Nucleus accumbens (tissue), 56 donors: Measurements from ENCODE around the gene ATP6V0E1.
"Not testable (repeated sequence)": the region's sequence is repeated elsewhere in the genome, so short reads cannot be mapped to it uniquely, and the experiment has no call there.

Source experiments
- DNase-seq, 56 donors: peaks; one replicate each; lab custom pipeline; 2025; lab: John Stamatoyannopoulos, UW

The ATP6V0E1 gene

DNA sequence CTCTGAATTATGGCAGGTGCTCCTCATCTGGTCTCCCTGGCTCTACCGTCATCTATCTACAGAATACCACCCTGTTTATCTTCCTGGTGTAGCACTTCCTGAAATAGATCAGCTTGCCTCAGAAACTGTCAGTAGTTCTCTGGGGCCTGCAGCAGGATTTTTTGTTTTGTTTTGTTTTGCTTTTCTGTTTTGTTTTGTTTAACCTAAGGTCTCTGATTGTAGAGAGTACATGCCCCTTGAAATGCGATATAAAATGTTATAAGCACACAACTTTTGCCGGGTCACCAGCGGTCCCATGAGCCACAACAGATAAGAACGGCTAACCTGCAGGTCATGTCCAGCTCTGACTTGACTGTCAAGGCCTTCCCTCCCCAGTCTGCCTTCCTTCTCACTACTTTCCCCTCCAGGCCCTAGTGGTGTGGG is 45.9 kb downstream of the ATP6V0E1 start:
- no peak for DNase-seq

DNA sequence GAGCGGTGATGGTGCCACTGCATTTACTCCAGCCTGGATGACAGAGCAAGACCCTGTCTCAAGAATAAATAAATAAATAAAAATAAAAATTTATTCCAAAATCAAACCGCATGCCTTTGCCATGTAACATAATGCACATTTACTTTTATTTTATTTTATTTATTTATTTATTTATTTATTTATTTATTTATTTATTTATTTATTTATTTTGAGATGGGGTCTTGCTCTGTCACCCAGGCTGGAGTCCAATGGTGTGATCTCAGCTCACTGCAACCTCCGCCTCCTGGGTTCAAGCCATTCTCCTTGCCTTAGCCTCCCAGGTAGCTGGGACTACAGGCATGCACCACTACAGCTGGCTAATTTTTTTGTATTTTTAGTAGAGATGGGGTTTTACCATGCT is 48.5 kb downstream of the ATP6V0E1 start:
- not testable (repeated sequence) for DNase-seq

DNA sequence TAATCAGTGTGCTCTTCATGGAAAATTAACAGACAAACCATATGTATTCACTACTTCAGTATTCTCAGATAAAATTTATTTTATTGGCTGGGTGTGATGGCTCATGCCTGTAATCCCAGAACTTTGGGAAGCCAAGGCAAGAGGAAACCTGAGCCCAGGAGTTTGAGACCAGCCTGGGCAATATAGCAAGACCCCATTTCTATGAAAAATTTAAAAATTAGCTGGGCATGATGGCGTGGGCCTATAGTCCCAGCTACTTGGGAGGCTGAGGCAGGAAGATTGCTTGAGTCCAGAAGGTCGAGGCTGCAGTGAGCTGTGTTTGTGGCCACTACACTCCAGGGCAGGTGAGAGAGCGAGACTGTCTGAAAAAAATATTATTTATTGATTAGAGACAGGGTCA is 49.2 kb downstream of the ATP6V0E1 start:
- no peak for DNase-seq

DNA sequence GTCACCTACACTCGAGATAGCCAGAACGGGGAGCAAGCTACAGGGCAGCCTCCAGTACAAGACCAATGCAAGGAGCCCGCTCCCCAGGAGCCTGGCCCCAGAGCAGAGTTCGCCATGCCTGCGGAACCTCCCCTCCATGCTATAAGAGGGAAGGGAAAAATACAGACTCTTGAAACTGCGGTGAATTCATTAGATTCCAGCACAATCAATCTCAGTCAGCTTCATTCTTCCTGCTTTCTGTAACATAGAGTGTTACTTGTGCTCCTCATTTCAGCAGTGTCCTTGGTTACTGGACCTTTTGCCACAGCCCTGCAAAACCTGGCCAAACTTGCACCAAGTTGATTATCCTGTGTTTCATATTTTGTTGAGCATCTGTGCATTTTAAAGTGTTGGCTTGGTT is 50.4 kb downstream of the ATP6V0E1 start:
- no peak for DNase-seq

DNA sequence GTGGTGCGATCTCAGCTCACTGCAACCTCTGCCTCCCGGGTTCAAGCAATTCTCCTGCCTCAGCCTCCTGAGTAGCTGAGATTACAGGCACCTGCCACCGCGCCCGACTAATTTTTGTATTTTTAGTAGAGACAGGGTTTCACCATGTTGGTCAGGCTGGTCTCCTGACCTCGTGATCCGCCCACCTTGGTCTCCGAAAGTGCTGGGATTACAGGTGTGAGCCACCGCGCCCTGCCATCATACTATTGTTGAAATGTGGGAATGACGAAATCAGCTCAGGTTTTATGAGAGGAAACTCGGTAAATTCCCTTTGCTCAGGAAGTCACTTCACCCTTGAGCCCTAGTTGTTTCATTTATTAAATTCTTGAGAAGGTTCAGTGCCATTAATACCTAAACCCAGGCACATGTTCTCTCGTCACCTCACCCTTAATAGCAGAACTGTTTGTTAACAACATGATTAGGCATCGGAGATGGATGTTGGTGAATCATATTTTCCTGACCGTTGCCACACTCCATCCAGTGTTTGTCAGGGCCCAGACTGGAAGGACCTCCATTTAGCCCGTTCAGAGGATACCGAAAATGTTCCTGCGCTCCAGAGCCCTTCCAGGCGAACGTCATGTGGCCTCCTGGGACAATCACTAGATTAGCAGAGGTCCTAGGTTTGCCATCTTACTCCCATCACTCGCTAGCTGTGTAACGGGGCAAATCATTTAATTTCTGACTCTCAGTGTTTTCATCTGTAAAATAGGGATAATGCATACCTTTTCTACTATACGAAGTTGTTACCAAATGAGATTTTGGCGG is 52.5 kb downstream of the ATP6V0E1 start:
- DNase-seq = no peak

DNA sequence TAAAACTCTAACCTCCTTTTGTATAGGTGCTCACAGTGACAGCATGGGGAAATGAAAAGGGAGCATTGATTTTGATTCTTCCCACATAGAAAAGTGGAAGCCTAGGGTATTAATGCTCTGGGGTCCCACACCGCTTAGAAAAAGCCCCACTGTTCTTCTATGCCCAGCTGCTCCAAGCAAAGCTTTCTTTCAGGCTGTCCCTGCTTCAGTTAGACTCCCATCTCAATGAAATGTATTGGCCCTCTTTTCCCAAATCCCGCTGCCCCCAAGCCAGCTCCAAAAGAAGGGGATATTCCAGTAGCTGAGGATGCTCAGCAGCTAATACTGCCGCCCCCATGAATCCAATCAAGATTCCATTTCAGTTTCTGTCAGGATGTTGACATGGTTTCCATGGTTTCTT is 55.6 kb downstream of the ATP6V0E1 start:
- peak in 3 of 56 donors; percentile 1 to 20 (median 14) for DNase-seq

DNA sequence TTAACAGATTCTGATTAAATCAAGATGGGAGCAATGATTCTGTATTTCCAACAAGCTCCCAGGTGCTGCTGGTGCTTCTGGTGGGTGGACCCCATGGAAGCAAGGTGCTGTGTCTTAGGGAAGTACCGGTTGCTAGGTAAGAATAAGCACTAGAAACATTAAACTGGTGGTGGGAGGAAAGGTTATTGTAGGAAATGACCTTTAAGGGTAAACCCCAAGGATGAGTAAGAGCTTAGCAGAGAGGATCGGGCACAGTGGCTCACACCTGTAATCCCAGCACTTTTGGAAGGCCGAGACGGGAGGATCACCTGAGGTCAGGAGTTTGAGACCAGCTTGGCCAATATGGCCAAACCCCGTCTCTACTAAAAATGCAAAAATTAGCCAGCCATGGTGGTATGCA is 56.4 kb downstream of the ATP6V0E1 start:
- DNase-seq = no peak

DNA sequence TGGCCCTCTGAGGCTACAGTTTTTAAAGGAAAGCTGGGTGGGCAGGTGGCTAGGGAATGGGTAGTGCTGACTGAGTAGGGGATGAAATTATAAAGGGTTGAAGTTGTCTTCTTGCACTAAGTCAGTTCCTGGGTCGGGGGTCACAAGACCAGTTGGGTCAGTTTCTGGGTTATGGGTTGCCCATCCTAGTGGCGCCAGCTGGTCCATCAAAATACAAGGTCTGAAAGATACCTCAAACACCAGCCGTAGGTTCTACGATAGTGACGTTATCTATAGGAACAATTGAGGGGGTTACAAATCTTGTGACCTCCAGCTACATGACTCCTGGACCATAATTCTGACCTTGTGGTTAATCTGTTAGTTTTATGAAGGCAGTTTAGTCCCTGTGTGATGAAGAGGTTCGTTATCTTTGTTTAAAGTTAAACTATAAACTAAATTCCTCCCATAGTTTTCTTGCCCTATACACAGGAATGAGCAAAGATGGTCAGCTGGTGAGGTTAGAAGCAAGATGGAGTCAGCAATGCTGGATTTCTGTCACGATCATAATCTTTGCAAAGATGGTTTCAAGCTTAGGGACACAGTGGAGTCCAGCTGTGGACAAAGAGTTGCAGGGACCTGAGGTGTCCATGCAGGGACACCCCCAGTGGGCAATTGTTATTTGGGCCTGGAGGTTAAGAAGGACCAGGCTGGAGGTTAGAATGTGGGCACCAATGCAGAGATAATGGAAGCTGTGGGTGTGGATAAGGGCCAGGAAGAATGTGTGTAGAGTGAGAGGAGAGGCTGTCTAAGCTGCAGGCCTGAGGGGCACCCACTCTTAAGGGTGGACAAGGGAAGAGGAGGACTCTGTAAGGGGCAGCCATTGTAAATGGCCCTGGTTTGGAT is 58.6 kb downstream of the ATP6V0E1 start:
- no peak for DNase-seq

DNA sequence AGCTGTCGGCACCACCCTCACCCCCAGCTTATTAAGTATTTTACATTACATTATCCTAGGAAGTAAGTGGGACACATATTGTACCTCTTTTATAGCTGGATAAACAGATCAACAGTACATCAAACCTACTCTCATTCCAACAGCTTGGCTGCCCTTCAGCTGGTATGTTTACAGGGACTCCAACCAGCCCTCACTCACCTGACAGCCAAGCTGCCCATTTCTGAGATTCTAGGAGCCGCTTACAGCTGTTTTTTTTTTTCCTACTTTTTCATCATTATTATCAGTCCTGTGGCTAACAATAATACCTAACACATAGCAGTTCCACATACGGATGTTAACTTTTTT is 59.2 kb downstream of the ATP6V0E1 start:
- no peak for DNase-seq

DNA sequence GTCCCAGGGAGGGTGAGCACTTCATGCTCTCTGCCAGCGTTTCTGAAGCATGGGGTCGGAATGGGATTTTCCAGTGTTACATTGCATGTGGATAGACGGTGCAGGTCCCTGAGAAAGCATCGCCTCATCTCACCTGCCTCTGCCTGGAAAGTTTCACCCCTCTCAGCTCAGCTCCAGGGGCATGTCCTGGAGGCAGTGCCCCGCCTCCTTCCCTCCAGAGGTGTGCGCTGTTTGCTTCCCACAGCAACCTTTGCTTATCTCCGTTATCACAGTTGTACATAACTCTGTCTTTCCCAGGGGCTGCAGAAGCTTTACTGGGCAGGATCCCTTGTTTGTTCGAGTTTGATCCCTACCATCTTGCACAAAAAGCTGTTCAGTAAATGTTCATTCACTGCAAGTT is 61.9 kb downstream of the ATP6V0E1 start:
- DNase-seq = no peak

DNA sequence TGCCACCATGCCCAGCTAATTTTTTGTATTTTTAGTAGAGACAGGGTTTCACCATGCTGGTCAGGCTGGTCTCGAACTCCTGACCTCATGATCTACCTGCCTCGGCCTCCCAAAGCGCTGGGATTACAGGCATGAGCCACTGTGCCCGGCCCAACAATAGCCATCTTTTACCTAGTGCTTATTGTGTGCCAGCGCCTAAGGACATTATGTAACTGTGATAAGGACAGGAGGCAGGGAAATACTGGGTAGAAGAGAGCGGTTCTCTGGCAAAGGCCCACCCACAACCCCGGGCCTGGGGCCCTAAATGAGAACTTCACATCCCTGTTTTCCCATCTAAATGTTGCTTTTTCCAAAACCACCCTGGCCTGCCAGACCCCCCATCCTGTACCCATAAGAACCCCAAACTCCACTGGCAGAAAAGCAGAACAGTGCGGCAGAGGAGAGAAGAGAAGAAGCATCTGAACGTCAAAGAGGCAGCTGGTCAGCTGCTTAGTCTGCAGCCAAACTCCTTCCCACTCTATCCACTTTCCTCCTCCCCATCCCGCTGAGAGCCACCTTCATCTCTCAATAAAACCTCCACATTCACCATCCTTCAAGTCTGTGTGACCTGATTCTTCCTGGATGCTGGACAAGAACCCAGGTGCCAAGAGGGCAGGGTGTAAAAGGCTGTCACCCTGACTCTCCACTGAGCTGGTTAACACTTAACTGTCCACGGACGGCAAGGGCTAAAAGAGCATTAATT is 63.7 kb downstream of the ATP6V0E1 start:
- not testable (repeated sequence) for DNase-seq

DNA sequence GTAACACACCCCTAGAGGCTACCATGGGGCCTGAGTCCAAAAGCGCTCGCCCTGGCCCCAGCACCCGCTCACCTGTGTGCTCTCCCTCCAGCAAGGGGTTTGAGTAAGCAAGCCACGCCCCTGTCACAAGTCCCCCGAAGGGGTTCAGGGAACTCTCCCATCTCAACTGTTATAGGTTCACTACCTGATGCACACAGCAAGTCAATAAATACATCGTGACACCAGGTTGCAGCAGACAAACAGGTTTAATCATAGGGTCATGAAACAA is 64.2 kb downstream of the ATP6V0E1 start:
- no peak for DNase-seq

DNA sequence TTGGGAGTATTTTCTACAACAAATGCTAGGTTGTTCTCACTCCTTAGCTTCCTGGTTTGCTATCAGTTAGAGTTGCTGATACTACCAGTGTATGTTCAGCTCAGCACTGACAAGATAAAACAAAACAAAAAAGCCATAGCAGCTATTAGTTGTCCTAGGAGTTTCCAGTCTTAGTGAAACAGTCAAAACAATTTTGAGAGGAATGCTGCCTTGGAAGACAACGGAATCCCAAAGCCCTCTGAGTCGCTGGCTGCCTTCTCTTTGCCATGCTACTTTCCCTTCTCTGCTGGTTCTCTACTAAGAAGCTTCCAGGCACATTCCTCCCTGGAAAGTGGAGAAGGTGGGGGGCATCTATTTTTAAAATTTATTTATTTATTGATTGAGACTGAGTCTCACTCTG is 67.2 kb downstream of the ATP6V0E1 start:
- no peak for DNase-seq

DNA sequence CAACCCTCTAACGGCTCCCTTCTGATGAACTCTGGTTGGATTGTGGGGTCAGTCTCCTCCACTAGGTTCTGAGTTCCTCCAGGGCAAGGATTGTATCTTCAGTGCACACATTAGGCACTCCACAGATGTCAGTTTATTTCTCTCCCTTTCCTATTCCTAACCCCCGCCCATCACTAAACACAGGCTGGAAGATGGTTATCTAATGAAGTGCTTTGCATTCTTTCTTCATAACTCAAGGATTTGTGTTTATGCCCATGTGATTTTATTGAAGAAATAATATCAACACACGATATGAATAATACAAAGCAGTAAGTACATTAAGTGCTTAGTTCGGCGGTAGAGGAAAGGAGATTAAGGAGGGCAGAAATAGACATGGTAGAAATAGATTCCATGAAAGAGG is 68.2 kb downstream of the ATP6V0E1 start:
- DNase-seq = no peak

DNA sequence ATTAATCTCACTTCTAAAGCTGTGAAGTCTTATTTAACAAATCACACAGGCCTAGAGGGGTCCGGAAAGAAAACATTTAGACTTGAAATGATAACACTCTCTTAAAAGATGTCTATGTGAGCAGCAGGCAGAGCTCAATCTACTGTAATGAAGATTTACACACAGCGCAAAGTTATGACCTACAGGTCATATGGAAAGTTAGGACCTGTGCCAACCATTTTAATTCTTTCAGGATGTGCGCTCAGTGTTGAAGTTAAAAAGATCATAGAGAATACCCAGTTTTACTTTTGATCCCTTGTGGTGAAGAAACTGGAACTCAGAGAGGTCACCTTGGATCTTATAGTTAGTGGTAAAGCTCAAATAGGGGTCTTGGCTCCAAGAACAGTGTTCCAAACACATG is 69.5 kb downstream of the ATP6V0E1 start:
- DNase-seq = no peak

DNA sequence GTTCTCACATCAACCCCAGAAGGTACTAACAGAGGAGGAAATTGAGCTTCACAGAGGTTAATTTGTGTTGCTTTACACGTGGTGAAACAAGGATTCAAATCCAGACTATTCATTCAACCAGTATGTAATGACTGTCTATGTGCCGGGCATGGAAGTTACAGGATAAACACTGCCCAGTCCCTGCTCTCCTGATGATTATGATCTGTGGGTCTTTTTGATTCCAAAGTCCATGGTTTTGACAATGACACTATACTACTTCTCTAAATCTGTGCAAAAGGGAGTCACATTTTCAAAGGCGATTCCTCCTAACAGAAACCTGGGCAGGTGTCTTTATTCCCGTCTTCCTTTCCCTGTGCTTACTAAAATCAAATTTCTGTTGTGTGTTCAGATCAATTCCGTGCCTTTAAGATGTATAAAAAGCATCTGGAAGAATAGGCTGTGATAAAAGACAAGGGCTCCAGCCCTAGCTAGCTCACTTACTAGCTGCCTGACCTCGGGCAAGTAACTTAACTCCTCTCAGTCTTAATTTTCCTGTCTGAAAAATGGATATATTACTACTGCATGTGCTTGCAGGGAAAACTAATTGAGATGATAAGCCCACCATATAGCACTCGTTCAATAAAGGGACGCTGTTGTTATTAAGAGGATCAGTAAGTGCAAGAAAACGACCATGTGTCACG is 71.6 kb downstream of the ATP6V0E1 start:
- DNase-seq = no peak

DNA sequence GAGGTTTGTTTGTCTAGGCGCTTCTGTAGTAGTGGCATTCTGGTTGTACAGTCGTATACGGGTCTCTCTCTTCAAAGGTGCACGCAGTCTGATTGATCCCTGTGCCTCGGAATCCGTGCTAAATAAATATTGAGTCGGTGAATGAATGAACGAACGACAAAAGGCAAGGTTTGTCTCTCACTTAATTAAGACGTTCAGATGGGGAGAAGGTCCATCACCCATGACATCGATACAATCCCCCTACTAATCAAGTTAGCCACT is 72.1 kb downstream of the ATP6V0E1 start:
- DNase-seq = peak in 1 of 56 donors; percentile 29

DNA sequence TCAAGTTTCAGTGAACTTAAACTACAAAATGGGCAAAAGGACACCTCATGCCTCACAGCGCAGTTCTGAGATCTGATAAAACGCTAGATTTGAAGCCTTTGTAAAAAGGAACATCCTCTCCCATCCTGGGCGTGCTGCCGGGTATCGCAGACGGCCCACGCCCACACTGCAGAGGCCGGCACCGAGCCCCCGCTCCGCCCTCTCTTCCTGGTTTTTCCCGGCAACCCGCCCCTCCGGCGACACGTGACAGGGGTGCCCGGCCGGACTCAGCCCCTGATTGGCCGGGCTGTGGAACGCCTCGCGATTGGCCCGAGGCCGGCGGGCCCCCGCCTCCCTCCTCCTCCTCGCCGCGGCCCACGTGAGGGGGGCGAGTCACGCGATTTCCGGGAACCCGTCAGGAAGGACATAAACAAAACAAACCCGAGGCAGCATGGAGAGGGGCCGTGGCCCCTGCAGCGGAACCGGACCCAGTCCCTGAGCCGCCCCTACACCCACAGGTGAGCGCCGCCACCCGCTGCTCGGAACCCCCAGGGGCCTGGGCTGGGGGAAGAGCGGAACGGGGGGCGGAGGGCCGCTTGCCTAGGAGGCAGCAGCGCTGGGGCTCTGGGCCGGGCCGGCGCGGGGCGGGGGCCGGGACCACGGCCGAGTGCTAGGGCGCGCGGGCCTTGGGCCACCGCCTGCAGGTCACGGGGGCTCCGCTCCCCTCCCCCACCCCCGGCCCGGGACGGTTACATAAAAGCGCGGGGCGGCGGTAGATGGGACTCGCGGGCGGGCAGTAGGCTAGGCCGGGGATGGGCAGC is 72.6 kb downstream of the ATP6V0E1 start, which contains the start of gene CREBRF:
Gene CREBRF, plus strand, starts transcription at position 370 of the 800 bp plus-strand sequence. CDS start 24,424 bp downstream, outside the sequence.
- peak; percentile 54 to 98 (median 94) for DNase-seq

DNA sequence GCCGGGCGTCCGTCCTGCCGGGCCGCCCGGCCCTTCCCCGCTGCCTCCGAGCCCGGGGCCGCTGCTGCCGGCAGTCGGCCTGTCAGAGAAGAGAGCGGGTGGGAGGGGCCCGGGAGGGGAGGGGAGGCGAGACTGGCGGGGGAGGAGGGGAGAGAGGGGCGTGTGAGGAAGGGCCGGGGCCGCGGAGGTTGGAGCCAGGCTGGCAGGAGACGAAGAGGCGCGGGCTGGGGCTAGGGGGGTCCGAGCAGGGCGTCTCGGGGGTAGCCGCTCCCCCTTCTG is 73.2 kb downstream of the ATP6V0E1 start:
- DNase-seq = peak in 5 of 56 donors; percentile 78 to 91 (median 90)
